Kidney epithelial cell (primary cell): ENCODE measurements around the gene CFAP46. TPM values are rescaled to one million over a fixed set of nuclear protein-coding genes. Genes with fewer than 3 reads are reported as not detected.
A peak's percentile ranks its signal among the peaks of the same experiment; 100 is the strongest.

Experiments used
- DNase-seq: peaks from one replicate; pipeline ENCODE4 v3.0.0-alpha.2; 2010; ENCODE audit warnings: low read depth
- H3K27me3 ChIP-seq: 2 replicates; pipeline ENCODE4 v1.6.0; 2011; ENCODE audit warnings: low read length; ENCODE audit not compliant: control insufficient read depth, insufficient read depth
- H3K36me3 ChIP-seq: 2 replicates; pipeline ENCODE4 v1.5.1; 2011; ENCODE audit warnings: low read length; ENCODE audit not compliant: control insufficient read depth, insufficient read depth
- H3K4me3 ChIP-seq: 2 replicates; pipeline ENCODE4 v1.5.1; 2011; ENCODE audit warnings: low read depth, mild to moderate bottlenecking, control low read depth, low read length
- total RNA-seq: library from RNA; depleted of rRNA; stranded (reverse); fragments of >200 nt; gene quantifications from 2 replicates; pipeline ENCODE4 v1.2.3, GENCODE V29; 2015
- TF ChIP-seq, protein P1 (sequence below): IDR thresholded peaks from 2 replicates; pipeline ENCODE4 v1.5.1; 2011; ENCODE audit warnings: mild to moderate bottlenecking, moderate library complexity, low read length, control low read depth, inconsistent platforms; ENCODE audit not compliant: insufficient read depth, poor library complexity, severe bottlenecking

Gene CFAP46
- total RNA-seq, 1 donor from 2014 or later, result 5.1 TPM

DNA sequence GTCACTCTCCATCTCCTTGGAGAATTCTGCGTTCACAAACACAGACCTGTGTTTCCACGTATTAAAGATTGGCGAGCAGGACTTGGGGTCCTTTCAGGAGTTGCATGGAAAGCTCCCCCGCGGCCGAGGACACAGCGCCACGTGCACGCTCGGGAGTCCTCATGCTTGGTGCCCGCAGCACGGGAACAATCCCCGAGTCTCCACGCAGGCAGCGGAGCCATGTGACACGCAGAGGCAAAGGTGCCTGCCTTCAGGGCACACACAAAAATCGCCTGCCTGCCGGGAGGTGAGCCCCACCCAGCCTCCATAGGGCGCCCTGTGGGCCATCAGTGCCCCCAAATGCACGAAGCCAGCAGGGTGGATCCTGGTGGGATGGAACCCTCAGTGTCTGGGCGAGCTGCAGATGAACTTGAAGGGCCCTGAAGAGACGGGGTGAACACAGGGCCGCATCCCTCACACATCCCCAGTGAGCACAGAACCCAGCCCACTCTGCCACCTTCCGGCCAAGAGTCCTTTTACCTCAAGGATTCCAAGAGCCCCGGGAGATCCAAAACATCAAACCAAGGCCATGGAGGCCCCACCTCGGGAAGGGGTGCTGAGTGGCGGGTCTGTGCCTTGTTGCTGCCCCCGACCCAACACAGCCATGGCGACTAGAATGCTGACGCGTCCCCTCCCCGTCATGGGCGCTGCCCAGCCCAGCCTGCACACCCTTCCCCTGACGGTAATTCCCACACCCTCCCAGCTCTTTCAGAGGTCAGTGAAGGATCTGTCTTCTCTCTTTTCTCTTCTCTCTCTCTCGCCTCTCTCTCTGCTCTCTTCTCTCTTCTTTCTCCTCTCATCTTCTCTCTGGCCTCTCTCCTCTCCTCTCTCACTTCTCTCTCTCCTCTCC lies 55.9 kb downstream of the CFAP46 start:
- Histone ChIP-seq H3K4me3 (no peak overlapping the region), H3K36me3 (no peaks in the 10 kb centered on the region), H3K27me3 (peaks cover 26% of the 10 kb centered on the region)
- no peak for DNase-seq
- TF ChIP-seq, protein P1, sequence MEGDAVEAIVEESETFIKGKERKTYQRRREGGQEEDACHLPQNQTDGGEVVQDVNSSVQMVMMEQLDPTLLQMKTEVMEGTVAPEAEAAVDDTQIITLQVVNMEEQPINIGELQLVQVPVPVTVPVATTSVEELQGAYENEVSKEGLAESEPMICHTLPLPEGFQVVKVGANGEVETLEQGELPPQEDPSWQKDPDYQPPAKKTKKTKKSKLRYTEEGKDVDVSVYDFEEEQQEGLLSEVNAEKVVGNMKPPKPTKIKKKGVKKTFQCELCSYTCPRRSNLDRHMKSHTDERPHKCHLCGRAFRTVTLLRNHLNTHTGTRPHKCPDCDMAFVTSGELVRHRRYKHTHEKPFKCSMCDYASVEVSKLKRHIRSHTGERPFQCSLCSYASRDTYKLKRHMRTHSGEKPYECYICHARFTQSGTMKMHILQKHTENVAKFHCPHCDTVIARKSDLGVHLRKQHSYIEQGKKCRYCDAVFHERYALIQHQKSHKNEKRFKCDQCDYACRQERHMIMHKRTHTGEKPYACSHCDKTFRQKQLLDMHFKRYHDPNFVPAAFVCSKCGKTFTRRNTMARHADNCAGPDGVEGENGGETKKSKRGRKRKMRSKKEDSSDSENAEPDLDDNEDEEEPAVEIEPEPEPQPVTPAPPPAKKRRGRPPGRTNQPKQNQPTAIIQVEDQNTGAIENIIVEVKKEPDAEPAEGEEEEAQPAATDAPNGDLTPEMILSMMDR, result peak; percentile 18

DNA sequence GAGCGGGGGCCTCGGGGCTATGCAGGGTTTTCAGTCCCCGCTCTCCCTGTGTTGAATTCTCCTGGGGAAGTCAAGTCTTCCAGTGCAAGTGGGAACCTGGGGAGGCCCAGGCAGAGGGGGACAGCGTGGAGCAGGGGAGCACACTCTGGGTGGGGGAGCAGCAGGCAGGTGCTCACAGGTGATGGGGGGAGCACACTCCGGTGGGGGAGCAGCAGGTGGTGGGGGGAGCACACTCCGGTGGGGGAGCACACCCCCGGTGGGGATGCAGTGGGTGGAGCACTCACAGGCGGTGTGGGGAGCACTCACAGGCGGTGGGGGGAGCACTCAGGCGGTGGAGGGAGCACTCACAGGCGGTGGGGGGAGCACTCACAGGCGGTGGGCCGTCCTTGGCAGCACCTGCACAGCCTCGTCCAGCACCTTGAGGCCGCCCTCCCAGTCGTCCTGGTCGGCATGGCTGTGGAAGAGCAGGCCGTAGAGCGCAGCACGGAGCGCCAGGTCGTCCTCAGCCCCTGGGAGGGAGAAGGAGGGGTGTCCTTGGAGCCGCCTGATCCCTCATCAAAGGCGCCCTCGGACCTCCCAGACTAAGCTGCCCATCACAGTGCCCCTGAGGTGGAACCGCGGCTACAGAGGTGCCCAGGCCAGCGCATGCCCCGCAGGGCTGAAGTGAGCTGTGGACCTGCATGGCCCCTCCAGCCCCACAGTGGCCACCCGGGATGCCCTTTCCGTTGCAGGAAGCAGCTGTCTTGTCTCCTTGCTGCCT lies 56.7 kb downstream of the CFAP46 start:
- TF ChIP-seq, protein P1, result no peak
- DNase-seq, result no peak
- Histone ChIP-seq H3K36me3 (no peaks in the 10 kb centered on the region), H3K4me3 (no peak overlapping the region), H3K27me3 (peaks cover 26% of the 10 kb centered on the region)

DNA sequence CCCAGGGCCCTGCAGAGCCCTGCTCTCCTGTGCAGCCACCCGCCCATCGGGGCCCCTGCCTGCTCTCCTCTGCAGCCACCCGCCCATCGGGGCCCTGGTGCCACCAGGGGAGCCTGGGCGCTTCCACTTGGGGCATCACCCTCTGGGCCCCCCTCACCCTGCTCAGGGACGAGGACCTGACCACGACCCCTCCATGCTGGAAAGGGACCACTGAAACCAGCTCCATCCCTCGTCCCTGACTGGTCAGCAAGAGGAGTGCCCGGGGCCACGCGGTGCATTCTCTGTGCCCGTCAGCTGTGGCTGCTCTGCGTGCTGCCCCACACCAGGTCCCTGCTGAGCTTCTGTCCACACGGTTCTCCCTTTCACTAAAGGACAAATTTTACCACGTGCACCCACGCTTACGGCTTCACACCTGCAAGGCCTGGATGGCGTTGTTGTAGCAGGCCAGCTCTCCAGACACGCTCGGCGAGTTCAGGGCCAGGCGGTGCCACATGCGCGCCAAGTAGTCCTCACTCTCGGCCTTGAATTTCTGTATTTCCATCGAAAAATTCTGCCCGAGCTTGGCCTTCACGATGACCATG lies 57.6 kb downstream of the CFAP46 start:
- Histone ChIP-seq H3K4me3 (no peak overlapping the region), H3K36me3 (no peaks in the 10 kb centered on the region), H3K27me3 (peaks cover 29% of the 10 kb centered on the region)
- TF ChIP-seq, protein P1, result no peak
- DNase-seq, result no peak

DNA sequence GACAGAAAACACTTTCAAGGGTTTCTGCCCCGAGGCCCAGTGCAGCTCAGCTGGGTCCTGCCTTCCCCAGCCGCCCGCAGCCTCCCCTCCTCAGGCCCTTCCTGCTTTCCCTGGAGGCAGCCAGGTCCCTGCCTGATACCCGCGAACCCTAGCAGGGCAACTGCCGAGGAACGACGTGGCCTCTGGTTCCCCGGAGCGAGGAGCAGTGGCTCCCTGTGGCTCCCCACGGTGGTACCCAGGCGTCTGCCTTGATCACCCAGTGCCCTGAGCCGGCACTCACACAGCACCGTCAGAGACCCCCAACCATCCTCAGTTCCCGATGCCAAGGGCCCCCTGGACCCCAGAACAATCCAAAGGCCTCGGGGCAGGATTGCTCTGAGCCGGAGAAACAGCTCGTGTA lies 58.3 kb downstream of the CFAP46 start:
- DNase-seq, result no peak
- no peaks in the 10 kb centered on the region for H3K36me3 ChIP-seq
- peaks cover 32% of the 10 kb centered on the region for H3K27me3 ChIP-seq
- TF ChIP-seq, protein P1, result no peak
- no peak overlapping the region for H3K4me3 ChIP-seq

DNA sequence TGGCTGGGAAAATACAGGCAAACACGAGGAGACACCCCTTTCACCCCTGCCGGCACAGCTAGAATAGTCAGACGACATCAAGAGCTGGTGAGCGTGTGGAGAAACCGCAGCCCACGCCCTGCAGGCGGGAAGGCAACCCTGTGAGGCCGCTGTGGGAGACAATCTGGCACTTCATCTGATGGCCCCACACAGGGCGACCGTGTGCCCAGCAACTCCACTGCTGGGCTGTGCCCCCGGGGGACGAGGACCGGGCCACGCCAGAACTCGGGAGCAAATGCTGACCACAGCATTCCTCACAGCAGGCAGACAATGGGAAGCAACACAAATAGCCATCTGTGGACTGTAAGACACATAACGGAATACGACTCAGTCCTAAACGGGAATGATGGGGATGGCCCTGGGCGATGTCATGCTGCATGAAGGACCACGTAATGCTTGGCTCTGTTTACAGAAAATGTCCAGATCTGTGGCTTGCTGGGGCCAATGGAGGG lies 58.9 kb downstream of the CFAP46 start:
- H3K4me3 ChIP-seq, result no peak overlapping the region
- TF ChIP-seq, protein P1, result no peak
- H3K27me3 ChIP-seq, result peaks cover 36% of the 10 kb centered on the region
- DNase-seq, result no peak
- H3K36me3 ChIP-seq, result no peaks in the 10 kb centered on the region
